ENCODE measurements around the gene SVEP1.

DNA sequence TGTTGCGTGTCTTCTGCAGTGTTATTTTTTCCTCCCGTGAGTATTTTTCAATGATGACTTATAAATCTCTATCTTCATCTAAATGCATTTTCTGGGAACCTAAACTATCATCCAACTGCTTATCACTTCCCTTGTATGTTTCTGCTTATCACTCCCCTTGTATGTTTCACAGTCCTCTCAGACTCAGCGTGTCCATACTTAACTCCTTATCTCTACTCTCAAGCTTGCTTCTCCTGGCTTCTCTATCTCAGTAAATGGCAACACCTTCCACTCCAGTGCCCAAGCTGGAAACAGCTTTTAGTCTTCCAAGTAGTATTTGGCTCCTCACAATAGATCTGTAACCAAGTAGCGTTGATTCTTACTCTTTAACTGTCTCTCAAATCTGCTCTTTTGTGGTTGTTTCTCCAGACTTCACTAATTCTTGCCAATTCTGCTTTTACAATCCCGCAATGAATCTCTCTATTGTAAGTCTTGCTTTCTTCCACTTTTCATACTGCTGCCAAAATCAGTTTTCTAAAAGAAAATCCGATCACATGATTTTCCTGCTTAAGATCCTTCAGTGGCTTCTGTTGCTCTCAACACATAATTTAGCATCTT lies 208.0 kb downstream of the SVEP1 start:
- TF ChIP-seq POLR2AphosphoS5 (IDR thresholded peaks at IDR 0.05) (no peak), POLR2A (IDR thresholded peaks at IDR 0.05) (no peak)
- TF ChIP-seq, protein P1, sequence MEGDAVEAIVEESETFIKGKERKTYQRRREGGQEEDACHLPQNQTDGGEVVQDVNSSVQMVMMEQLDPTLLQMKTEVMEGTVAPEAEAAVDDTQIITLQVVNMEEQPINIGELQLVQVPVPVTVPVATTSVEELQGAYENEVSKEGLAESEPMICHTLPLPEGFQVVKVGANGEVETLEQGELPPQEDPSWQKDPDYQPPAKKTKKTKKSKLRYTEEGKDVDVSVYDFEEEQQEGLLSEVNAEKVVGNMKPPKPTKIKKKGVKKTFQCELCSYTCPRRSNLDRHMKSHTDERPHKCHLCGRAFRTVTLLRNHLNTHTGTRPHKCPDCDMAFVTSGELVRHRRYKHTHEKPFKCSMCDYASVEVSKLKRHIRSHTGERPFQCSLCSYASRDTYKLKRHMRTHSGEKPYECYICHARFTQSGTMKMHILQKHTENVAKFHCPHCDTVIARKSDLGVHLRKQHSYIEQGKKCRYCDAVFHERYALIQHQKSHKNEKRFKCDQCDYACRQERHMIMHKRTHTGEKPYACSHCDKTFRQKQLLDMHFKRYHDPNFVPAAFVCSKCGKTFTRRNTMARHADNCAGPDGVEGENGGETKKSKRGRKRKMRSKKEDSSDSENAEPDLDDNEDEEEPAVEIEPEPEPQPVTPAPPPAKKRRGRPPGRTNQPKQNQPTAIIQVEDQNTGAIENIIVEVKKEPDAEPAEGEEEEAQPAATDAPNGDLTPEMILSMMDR (IDR thresholded peaks at IDR 0.05): no peak
